ENCODE data around the gene PIGBOS1. TPM values are rescaled to one million over a fixed set of nuclear protein-coding genes. Genes with fewer than 3 reads are reported as not detected.

Gene PIGBOS1
- 10 to 100 TPM in 1 of 2 donors, 1 to 10 TPM in 1; 8.6 to 12.6 TPM for total RNA-seq
- long read RNA-seq, partial matches to known transcripts: 0 of 4 reads
- long read RNA-seq, other reads (novel, unspliced or antisense): 0 of 4 reads

DNA sequence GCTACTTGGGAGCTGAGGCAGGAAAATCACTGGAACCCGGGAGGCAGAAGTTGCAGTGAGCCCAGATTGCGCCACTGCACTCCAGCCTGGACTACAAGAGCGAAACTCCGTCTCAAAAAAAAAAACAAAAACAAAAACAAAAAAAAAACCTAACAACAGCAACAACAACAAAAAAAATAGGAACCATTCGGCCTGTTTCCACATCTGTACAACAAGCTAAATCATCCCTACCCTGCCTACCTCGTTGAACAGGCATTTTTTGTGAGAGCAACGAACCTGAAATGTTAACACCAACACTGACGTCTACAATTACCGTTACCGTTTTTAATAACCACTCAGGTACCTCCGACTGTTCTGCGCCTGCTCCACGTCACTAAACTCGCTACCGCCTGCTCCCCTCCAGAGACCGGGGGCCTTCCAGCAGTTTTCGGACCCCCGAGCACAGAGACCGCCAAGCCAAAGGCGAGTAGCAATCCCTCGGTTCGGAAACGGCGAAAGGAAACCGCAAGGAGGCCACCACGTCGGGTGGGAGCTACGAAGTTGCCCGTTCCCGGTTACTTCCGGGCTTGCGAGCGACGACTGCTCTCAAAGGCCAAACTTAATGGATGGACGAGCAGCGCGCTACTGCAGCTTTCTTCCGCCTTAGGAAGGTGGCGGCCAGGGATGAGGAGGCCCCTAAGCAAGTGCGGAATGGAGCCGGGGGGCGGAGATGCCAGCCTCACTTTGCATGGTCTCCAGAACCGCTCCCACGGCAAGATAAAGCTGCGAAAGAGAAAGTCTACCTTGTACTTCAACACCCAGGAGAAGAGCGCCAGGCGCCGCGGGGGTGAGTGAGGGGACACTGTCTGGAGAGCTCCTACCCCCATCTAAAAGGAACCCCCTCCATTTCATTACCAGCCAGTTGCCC, at the start of gene PIGBOS1, which contains the start of gene PIGB:
Gene PIGBOS1, minus strand, starts transcription at position 536 of the 907 bp plus-strand sequence. CDS start 1,331 bp downstream, outside the sequence.
Gene PIGB, plus strand, starts transcription at position 635 of the 907 bp plus-strand sequence. Its CDS starts 29 bp downstream, at position 664.
- DNase-seq (peak; percentile 89), ATAC-seq (peak; percentile 98)
- intact Hi-C loops (cut with DNase I): no loop called here

- no peak for ATAC-seq
- DNase-seq: no peak
- intact Hi-C loops (cut with DNase I): no loop called here
Observed at GRCh38 chr15:55366981-55367380, 48.1 kb upstream of the PIGBOS1 start.

DNA sequence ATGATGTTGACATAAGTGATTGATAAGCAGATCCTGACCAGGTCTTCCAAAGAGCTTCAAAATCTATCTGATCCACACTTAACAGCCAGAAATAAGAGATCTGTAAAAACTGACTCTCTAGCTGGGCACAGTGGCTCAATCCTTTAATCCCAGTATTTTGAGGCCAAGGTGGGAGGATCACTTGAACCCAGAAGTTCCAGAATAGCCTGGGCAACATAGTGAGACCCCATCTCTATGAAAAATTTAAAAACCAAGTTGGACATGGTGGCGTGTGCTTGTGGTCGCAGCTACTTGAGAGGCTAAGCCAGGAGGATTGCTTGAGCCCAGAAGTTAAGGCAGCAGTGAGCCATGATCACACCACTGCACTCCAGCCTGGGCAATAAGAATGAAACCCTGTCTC, 43.7 kb upstream of the PIGBOS1 start:
- DNase-seq (no peak), ATAC-seq (no peak)
- intact Hi-C loops (cut with DNase I): no loop called here

DNA sequence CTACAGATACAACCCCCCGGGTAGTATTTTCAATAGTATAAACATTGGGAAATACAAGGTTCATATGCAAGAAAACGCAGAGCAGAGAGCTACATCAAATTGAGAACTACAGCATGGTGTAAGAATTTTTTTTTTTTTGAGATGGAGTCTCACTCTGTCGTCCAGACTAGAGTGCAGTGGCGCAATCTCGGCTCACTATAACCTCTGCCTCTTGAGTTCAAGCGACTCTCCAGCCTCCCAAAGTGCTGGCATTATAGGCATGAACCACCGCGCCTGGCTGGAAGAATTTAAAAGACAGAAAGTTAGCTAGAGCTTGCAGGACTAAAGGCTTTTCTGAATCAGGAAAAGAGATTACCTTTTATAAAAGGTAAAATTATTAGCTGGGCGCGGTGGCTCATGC, 42.1 kb upstream of the PIGBOS1 start:
- DNase-seq (no peak), ATAC-seq (no peak)
- intact Hi-C loops (cut with DNase I): no loop called here

- no peak for DNase-seq
- intact Hi-C loops (cut with DNase I): no loop called here
- ATAC-seq: no peak
Observed at GRCh38 chr15:55360256-55360655, 41.3 kb upstream of the PIGBOS1 start.

GRCh38 chr15:55358471-55358870, 39.5 kb upstream of the PIGBOS1 start:
- intact Hi-C loops (cut with DNase I): no loop called here
- DNase-seq (no peak), ATAC-seq (no peak)

GRCh38 chr15:55357774-55358173, 38.9 kb upstream of the PIGBOS1 start:
- no peak for DNase-seq
- intact Hi-C loops (cut with DNase I): no loop called here
- no peak for ATAC-seq

GRCh38 chr15:55356985-55357585, 38.2 kb upstream of the PIGBOS1 start:
- DNase-seq (no peak), ATAC-seq (no peak)
- intact Hi-C loops (cut with DNase I): no loop called here

- DNase-seq (no peak), ATAC-seq (no peak)
- intact Hi-C loops (cut with DNase I): no loop called here
Observed at GRCh38 chr15:55353025-55353424, 34.1 kb upstream of the PIGBOS1 start.

DNA sequence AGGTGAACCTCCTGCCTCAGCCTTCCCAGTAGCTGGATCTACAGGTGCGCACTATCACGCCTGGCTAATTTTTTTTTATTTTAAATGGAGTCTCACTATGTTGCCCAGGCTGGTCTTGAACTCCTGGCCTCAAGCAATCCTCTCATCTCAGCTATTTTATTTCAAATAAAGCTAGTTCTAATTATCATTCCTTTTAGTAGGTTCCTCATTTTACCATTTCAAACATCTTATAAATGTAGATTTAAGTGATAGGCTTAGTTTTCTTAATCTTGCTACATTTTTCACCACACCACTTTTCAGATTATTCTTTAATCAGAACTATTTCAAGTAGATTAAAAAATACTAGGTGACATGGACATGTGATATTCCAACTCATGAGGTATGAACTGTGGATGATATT, 30.4 kb upstream of the PIGBOS1 start:
- intact Hi-C loops (cut with DNase I): no loop called here
- ATAC-seq: no peak
- DNase-seq: no peak

- DNase-seq (no peak), ATAC-seq (no peak)
- intact Hi-C loops (cut with DNase I): no loop called here
Observed at GRCh38 chr15:55348281-55348778, 29.4 kb upstream of the PIGBOS1 start.

DNA sequence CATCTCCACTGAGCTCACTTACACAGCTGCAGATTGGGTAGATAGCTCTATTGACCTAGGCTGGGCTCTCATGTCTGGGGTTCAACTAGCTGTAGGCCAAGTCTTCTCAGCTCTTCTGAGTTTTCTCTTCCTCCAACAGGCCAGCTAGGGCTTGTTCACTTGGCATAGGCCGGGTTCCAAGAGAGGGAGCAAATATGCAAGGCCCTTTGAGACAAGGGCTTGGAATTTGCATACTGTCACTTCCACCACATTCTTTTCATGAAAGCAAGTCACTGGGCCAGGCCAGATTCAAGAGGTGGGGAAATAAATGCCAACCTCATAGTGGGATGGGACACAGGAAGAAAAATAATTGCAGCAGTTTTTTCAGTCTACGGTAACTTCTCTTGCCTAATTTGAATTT, 25.3 kb upstream of the PIGBOS1 start:
- ATAC-seq (peak; percentile 51 to 53), DNase-seq (no peak)
- intact Hi-C loops (cut with DNase I): no loop called here

- ATAC-seq (no peak), DNase-seq (no peak)
- intact Hi-C loops (cut with DNase I): no loop called here
Observed at GRCh38 chr15:55343168-55343567, 24.2 kb upstream of the PIGBOS1 start.

DNA sequence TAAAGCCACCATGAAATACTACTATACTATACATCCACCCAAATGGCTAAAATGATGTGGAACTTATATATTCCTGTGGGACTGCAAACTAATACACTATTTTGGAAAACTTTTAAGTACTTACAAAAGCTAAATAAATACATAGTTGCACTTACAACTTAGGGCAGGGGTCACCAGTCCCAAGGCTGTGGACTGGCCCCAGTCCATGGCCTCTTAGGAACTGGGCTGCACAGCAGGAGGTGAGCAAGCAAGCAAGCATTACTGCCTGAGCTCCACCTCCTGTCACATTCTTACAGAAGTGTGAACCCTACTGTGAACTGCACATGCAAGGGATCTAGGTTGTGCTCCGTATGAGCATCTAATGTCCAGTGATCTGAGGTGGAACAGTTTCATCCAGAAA, 18.2 kb upstream of the PIGBOS1 start:
- no peak for DNase-seq
- intact Hi-C loops (cut with DNase I): no loop called here
- ATAC-seq: no peak

- intact Hi-C loops (cut with DNase I): no loop called here
- ATAC-seq: no peak
Observed at GRCh38 chr15:55334997-55335396, 16.1 kb upstream of the PIGBOS1 start.

GRCh38 chr15:55334371-55334770, 15.4 kb upstream of the PIGBOS1 start:
- no peak for DNase-seq
- no peak for ATAC-seq
- intact Hi-C loops (cut with DNase I): no loop called here

More at GRCh38 chr15:55334997-55335396, 16.1 kb upstream of the PIGBOS1 start:
- no peak for DNase-seq

DNA sequence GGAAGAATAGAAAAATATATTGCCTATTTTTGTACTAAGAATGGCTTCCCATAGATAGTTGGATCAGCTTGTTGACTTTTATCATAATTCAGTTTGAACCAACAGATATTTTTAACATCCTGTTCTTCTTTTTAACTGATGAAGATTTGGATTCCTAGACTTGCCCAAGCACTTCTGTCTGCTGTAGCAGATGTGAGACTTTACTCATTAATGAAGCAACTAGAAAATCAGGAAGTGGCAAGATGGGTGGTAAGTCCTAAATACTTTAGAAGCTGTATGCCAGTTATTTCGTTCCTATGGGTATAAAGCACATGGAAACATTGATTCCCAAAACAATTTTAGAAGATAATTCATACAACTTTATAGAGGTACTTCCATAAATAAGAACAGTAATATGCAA, 8.5 kb upstream of the PIGBOS1 start:
- intact Hi-C loops (cut with DNase I): no loop called here
- no peak for ATAC-seq
- DNase-seq: no peak

DNA sequence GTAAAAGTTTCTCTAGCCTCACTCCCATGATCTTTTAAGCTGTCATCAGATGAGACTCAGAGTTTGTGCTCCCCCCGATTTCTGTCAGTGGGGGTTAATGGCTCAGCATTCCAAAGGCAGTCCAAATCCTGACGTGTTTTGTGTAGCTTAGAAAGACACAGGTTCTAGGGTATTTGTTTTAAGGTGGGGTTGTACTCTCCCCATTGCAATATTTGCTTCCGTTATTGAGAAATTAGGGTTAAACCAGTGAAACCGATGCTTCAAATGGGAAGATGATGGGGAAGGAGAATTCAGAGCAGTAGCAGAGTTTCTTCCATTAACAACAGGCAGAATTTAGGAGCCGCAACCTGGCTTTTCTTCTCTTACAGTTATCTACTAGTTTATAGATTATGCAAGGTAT, 3.5 kb upstream of the PIGBOS1 start:
- intact Hi-C loops (cut with DNase I): no loop called here
- DNase-seq (no peak), ATAC-seq (no peak)

- intact Hi-C loops (cut with DNase I): no loop called here
- ATAC-seq: no peak
- no peak for DNase-seq
Observed at GRCh38 chr15:55320963-55321362, 2.0 kb upstream of the PIGBOS1 start.

DNA sequence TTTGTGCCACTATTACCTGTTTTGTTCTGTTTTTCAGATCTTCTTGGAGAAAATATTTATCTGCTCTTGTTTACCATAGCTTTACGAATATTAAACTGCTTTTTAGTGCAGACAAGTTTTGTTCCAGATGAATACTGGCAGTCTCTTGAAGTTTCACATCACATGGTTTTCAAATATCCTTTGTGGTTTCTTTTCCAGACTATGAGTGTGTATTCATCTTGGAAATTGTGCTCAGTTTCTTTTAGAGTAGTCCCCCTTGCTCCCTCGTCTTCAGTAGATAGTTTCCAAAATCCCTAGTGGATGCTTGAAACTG, 1.3 kb upstream of the PIGBOS1 start:
- DNase-seq: no peak
- ATAC-seq: no peak
- intact Hi-C loops (cut with DNase I): no loop called here
